Measurements from ENCODE around the gene SRA1. TPM values are rescaled to one million over a fixed set of nuclear protein-coding genes. Genes with fewer than 3 reads are reported as not detected.
"Not testable (repeated sequence)": the region's sequence is repeated elsewhere in the genome, so short reads cannot be mapped to it uniquely, and the experiment has no call there.

Gene SRA1
- total RNA-seq, 2 donors from 2014 or later = 10.9 to 12.5 TPM

GRCh38 chr5:140587495-140587894, 30.2 kb upstream of the SRA1 start:
- TF ChIP-seq POLR2A (IDR thresholded peaks at IDR 0.05) (no peak), CTCF (IDR thresholded peaks at IDR 0.05) (no peak)
- Histone ChIP-seq H3K27me3 (no peaks in the 10 kb centered on the region), H3K9me3 (no peaks in the 10 kb centered on the region), H3K4me3 (no peak overlapping the region), H3K36me3 (replicated peaks in 1 of 2; ENCODE audit: insufficient read depth in 1 of 2, low read depth in 2 of 2) (no peaks in the 10 kb centered on the region), H3K4me1 (no peaks in the 10 kb centered on the region), H3K27ac (no peak overlapping the region)
- ATAC-seq = no peak
- no peak for DNase-seq
- 79 to 100% methylated on average over 1 of the region's 1 CpG for WGBS, 2 donors
- intact Hi-C loops (cut with DNase I) = no loop called here

- TF ChIP-seq CTCF (IDR thresholded peaks at IDR 0.05) = peak in 1 of 7 experiments; percentile 24
- H3K27me3 ChIP-seq; H3K4me3 ChIP-seq; DNase-seq; H3K36me3 ChIP-seq (replicated peaks in 1 of 2; ENCODE audit: insufficient read depth in 1 of 2, low read depth in 2 of 2); H3K4me1 ChIP-seq; ATAC-seq; H3K9me3 ChIP-seq; intact Hi-C loops (cut with DNase I); H3K27ac ChIP-seq: not testable (repeated sequence)
- WGBS, 2 donors = 88 to 89% methylated on average over 6 of the region's 6 CpGs
Measured at GRCh38 chr5:140579188-140579747, 22.0 kb upstream of the SRA1 start.

GRCh38 chr5:140576776-140577201, 19.5 kb upstream of the SRA1 start:
- Histone ChIP-seq H3K27ac (peak overlapping the region in 1 of 4 donors; percentile 53), H3K9me3 (no peaks in the 10 kb centered on the region), H3K4me1 (no peaks in the 10 kb centered on the region), H3K4me3 (no peak overlapping the region), H3K36me3 (replicated peaks in 1 of 2; ENCODE audit: insufficient read depth in 1 of 2, low read depth in 2 of 2) (no peaks in the 10 kb centered on the region), H3K27me3 (no peaks in the 10 kb centered on the region)
- intact Hi-C loops (cut with DNase I) = no loop called here
- ATAC-seq (no peak), DNase-seq (no peak)
- TF ChIP-seq POLR2A (IDR thresholded peaks at IDR 0.05) (no peak), CTCF (IDR thresholded peaks at IDR 0.05) (no peak)
- 56 to 62% methylated on average over 2 of the region's 2 CpGs for WGBS, 2 donors

GRCh38 chr5:140575309-140575708, 18.0 kb upstream of the SRA1 start:
- Histone ChIP-seq H3K27me3 (no peaks in the 10 kb centered on the region), H3K27ac (no peak overlapping the region), H3K4me1 (no peaks in the 10 kb centered on the region), H3K36me3 (replicated peaks in 1 of 2; ENCODE audit: insufficient read depth in 1 of 2, low read depth in 2 of 2) (no peaks in the 10 kb centered on the region), H3K9me3 (no peaks in the 10 kb centered on the region), H3K4me3 (no peak overlapping the region)
- intact Hi-C loops (cut with DNase I) = no loop called here
- TF ChIP-seq POLR2A (IDR thresholded peaks at IDR 0.05) (no peak), CTCF (IDR thresholded peaks at IDR 0.05) (peak in 4 of 7 experiments; percentile 21 to 40 (median 31))
- ATAC-seq = no peak
- WGBS, 2 donors = 75 to 84% methylated on average over 8 of the region's 8 CpGs
- peak in 3 of 4 donors; percentile 34 to 54 (median 34) for DNase-seq

GRCh38 chr5:140574165-140574564, 16.9 kb upstream of the SRA1 start:
- ATAC-seq = peak; percentile 67
- H3K9me3 ChIP-seq = no peaks in the 10 kb centered on the region
- DNase-seq = peak in 2 of 4 donors; percentile 38 to 41
- WGBS, 2 donors = 27 to 30% methylated on average over 3 of the region's 3 CpGs
- TF ChIP-seq CTCF (IDR thresholded peaks at IDR 0.05) (no peak), POLR2A (IDR thresholded peaks at IDR 0.05) (no peak)
- intact Hi-C loops (cut with DNase I) = no loop called here
- no peaks in the 10 kb centered on the region for H3K27me3 ChIP-seq
- H3K4me3 ChIP-seq = no peak overlapping the region
- H3K27ac ChIP-seq = peak overlapping the region in 2 of 4 donors; percentile 45 to 53
- no peaks in the 10 kb centered on the region for H3K4me1 ChIP-seq
- H3K36me3 ChIP-seq (replicated peaks in 1 of 2; ENCODE audit: insufficient read depth in 1 of 2, low read depth in 2 of 2) = no peaks in the 10 kb centered on the region

All from body of pancreas (tissue), 4 donors.